Measurements from ENCODE around the gene NOP10. TPM values are rescaled to one million over a fixed set of nuclear protein-coding genes. Genes with fewer than 3 reads are reported as not detected.

Gene NOP10
- total RNA-seq, 1 experiment from 2014 or later: 162 TPM

GRCh38 chr15:34337557-34338306 lies 5.2 kb downstream of the NOP10 start, which contains the start of gene SLC12A6:
Gene SLC12A6 (minus strand): TSS chr15:34337781. CDS start chr15:34336680, 1,101 bp downstream.
- H3K4me3 ChIP-seq: peak within 1 kb of the TSS; percentile 86
- H3K9me3 ChIP-seq (ENCODE audit: insufficient read depth, low read depth): no peaks in the 10 kb centered on the region
- H3K27me3 ChIP-seq (ENCODE audit: insufficient read depth, low read depth): no peaks in the 10 kb centered on the region
- no TSS peak for BruUV-seq (replicated peaks)
- peak within 1 kb of the TSS; percentile 93 for H3K4me2 ChIP-seq
- ChIA-PET POLR2A (ENCODE audit: unreplicated experiment) (interaction anchor here (0.6 to 0.7 kb wide), 3 partner anchors 8 to 1040 kb away, joined by 4 to 6 read pairs (median 6); no protein-coding TSS in a partner anchor), CTCF (interaction anchor here (0.6 to 0.7 kb wide), 2 partner anchors 18 to 1269 kb away, joined by 4 to 5 read pairs; no protein-coding TSS in a partner anchor)
- no peaks in the 10 kb centered on the region for H3K9me2 ChIP-seq (ENCODE audit: insufficient read depth)
- no peak for TF ChIP-seq CTCF (conservative IDR thresholded peaks at IDR 0.05)
- intact Hi-C loops (cut with micrococcal nuclease; ENCODE audit: unreplicated experiment): loop anchor here (10.0 kb wide), 1 partner anchor 233 kb away; the partner anchor contains the start of genes EMC7 and PGBD4
- H3K4me1 ChIP-seq (replicated peaks; ENCODE audit: insufficient read depth): peaks cover 41% of the 10 kb centered on the region
- no peaks in the 10 kb centered on the region for H4K20me1 ChIP-seq (ENCODE audit: insufficient read depth)
- peaks cover 34% of the 10 kb centered on the region for H3F3A ChIP-seq (ENCODE audit: insufficient read depth, low read depth)
- peaks cover 25% of the 10 kb centered on the region for H3K79me2 ChIP-seq (ENCODE audit: low read depth)
- peaks cover 5% of the 10 kb centered on the region; the same call in 1 of the 2 replicates for H3K36me3 ChIP-seq (ENCODE audit: low read depth)
- peak within 1 kb of the TSS; percentile 78 for H2AFZ ChIP-seq
- H3K27ac ChIP-seq: peak within 1 kb of the TSS; percentile 89
- DNase-seq: peak; percentile 68 to 90

- Histone ChIP-seq H3K27me3 (ENCODE audit: insufficient read depth, low read depth) (no peaks in the 10 kb centered on the region), H2AFZ (peak overlapping the region; percentile 78), H4K20me1 (ENCODE audit: insufficient read depth) (no peaks in the 10 kb centered on the region), H3K9me2 (ENCODE audit: insufficient read depth) (no peaks in the 10 kb centered on the region), H3K27ac (peak overlapping the region; percentile 89), H3F3A (ENCODE audit: insufficient read depth, low read depth) (peaks cover 34% of the 10 kb centered on the region), H3K4me3 (peak overlapping the region; percentile 86), H3K9me3 (ENCODE audit: insufficient read depth, low read depth) (no peaks in the 10 kb centered on the region), H3K4me2 (peak overlapping the region; percentile 93), H3K79me2 (ENCODE audit: low read depth) (peaks cover 18% of the 10 kb centered on the region), H3K36me3 (ENCODE audit: low read depth) (peaks cover 5% of the 10 kb centered on the region; the same call in 1 of the 2 replicates), H3K4me1 (replicated peaks; ENCODE audit: insufficient read depth) (peaks cover 41% of the 10 kb centered on the region)
- CTCF ChIA-PET: interaction anchor here (0.6 kb wide), 1 partner anchor 17 kb away, joined by 5 read pairs; no protein-coding TSS in a partner anchor
- intact Hi-C loops (cut with micrococcal nuclease; ENCODE audit: unreplicated experiment): loop anchor here (10.0 kb wide), 1 partner anchor 232 kb away; the partner anchor contains the start of genes EMC7 and PGBD4
- TF ChIP-seq CTCF (conservative IDR thresholded peaks at IDR 0.05): no peak
- no peak for TF ChIP-seq EZH2 (IDR thresholded peaks at IDR 0.05; ENCODE audit: low read depth)
- POLR2A ChIA-PET (ENCODE audit: unreplicated experiment): interaction anchor here (0.5 to 0.7 kb wide), 2 partner anchors 8 to 18 kb away, joined by 4 to 6 read pairs; no protein-coding TSS in a partner anchor
- no TSS peak for BruUV-seq (replicated peaks)
- DNase-seq: peak in 1 of 2 experiments; percentile 7
Observed at GRCh38 chr15:34336991-34337556, 5.9 kb downstream of the NOP10 start.

All from PC-9 (cell line).